Neutrophil (primary cell): ENCODE results near the gene ZSWIM6.

Source experiments
- H3K27ac ChIP-seq: fragments of 200-600 bp; sonication (generic); 2 replicates; pipeline ENCODE4 v1.5.1; 2016; ENCODE audit warnings: mild to moderate bottlenecking, moderate library complexity
- H3K27me3 ChIP-seq: fragments of 200-600 bp; sonication (generic); 2 replicates; pipeline ENCODE4 v1.6.0; 2016; ENCODE audit warnings: mild to moderate bottlenecking
- H3K36me3 ChIP-seq: fragments of 200-600 bp; sonication (generic); 2 replicates; pipeline ENCODE4 v1.5.1; 2017
- H3K4me1 ChIP-seq, 2 experiments: fragments of 200-600 bp in 1 of 2; sonication (generic) in 1 of 2; 1 replicate in 1 of 2; 2 replicates in 1 of 2; pipeline versions ENCODE4 v1.5.1 to v1.6.1; 2013 to 2016; ENCODE audit warnings: low read depth in 1 of 2, low read length in 1 of 2, mild to moderate bottlenecking in 1 of 2, moderate library complexity in 1 of 2; ENCODE audit not compliant: control insufficient read depth in 1 of 2, insufficient read depth in 1 of 2
- H3K4me3 ChIP-seq, 2 experiments: fragments of 200-600 bp in 1 of 2; sonication (generic) in 1 of 2; 1 replicate in 1 of 2; 2 replicates in 1 of 2; pipeline ENCODE4 v1.5.1; 2013 to 2016; ENCODE audit warnings: low read depth in 1 of 2, low read length in 1 of 2, mild to moderate bottlenecking in 1 of 2, moderate library complexity in 1 of 2
- H3K9me3 ChIP-seq: fragments of 200-600 bp; sonication (generic); 2 replicates; pipeline ENCODE4 v1.5.1; 2016
- TF ChIP-seq, protein P1 (sequence below): fragments of 200-600 bp; sonication (generic); IDR thresholded peaks from 2 replicates; pipeline ENCODE4 v1.5.1; 2016; ENCODE audit warnings: antibody characterized with exemption

ZSWIM6 gene

DNA sequence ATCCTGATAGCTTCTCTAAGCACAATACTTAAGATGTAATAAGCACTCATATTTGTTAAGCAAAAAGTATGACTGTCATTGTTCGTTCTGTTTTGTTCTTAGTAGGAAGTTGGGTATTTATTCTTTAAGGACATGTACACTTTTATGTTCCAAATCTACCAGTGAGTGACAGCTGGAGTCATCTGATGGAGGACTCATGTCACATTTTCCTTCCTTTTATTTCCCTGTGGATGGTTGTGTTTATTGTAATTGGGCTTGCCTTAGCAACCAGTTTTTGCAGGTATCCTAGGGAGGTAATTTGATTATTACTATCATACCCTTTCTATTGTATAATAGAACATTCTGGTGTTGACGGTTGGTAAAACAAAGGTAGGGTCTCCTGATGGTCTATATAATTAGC is 145.7 kb downstream of the ZSWIM6 start:
- H3K27ac ChIP-seq: no peak overlapping the region
- TF ChIP-seq, protein P1, sequence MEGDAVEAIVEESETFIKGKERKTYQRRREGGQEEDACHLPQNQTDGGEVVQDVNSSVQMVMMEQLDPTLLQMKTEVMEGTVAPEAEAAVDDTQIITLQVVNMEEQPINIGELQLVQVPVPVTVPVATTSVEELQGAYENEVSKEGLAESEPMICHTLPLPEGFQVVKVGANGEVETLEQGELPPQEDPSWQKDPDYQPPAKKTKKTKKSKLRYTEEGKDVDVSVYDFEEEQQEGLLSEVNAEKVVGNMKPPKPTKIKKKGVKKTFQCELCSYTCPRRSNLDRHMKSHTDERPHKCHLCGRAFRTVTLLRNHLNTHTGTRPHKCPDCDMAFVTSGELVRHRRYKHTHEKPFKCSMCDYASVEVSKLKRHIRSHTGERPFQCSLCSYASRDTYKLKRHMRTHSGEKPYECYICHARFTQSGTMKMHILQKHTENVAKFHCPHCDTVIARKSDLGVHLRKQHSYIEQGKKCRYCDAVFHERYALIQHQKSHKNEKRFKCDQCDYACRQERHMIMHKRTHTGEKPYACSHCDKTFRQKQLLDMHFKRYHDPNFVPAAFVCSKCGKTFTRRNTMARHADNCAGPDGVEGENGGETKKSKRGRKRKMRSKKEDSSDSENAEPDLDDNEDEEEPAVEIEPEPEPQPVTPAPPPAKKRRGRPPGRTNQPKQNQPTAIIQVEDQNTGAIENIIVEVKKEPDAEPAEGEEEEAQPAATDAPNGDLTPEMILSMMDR: no peak
- H3K9me3 ChIP-seq: no peaks in the 10 kb centered on the region
- H3K27me3 ChIP-seq: no peaks in the 10 kb centered on the region
- no peaks in the 10 kb centered on the region for H3K36me3 ChIP-seq
- H3K4me1 ChIP-seq: no peaks in the 10 kb centered on the region
- H3K4me3 ChIP-seq: no peak overlapping the region

DNA sequence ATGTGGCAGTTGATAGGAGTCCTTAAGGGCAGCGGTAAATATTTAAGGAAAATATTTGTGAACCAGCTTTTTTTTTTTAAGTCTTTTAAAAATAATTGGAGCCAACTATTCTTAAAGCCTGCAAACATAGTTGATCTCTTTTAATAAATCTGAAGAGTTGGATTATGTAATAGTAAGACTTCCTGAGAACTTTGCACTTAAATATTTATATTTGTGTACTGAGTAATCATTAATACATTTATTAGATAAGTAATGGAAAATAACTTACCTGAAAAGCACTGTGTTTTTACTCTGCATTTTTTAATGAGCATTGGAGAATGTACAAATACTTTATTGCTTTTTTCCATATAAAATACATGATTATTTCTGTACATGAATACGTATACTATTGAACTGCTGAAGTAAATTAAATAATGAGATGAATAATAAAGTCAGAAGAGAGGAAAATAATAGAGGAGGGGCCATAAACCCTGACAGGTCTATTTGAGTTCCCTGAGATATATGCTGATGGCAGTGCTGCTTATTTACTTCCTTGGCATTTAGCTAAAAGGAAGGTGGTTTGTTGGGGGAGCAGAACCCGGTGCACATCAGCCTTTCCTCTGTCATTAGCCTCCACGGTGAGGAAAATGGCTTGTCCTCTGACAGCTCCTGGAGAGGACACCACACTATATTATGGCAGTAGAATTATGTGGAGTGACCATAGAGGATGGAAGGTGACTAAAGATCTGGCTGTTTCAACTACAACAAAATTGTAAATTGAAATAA is 148.0 kb downstream of the ZSWIM6 start:
- TF ChIP-seq, protein P1: no peak

DNA sequence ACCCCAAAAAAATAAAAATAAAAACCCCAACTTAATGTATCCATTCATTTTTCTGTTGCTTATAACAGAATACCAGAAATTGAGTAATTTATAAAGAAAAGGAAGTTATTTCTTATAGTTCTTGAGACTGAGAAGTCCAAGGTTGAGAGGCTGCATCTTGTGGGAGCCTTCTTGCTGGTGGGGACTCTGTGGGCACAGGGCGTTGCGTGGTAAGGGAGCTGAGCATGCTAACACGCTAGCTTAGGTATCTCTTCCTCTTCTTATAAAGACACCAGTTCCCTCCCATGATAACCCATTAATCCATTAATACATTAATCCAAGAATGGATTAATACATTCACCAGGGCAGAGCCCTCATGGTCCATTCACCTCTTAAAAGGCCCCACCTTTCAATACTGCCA is 150.9 kb downstream of the ZSWIM6 start:
- H3K4me1 ChIP-seq: no peaks in the 10 kb centered on the region
- TF ChIP-seq, protein P1: no peak
- H3K36me3 ChIP-seq: no peaks in the 10 kb centered on the region
- H3K27ac ChIP-seq: no peak overlapping the region
- H3K4me3 ChIP-seq: no peak overlapping the region
- H3K27me3 ChIP-seq: no peaks in the 10 kb centered on the region
- H3K9me3 ChIP-seq: no peaks in the 10 kb centered on the region

More for the DNA sequence above, 148.0 kb downstream of the ZSWIM6 start:
- Histone ChIP-seq H3K36me3 (no peaks in the 10 kb centered on the region), H3K4me1 (no peaks in the 10 kb centered on the region), H3K9me3 (no peaks in the 10 kb centered on the region), H3K27me3 (no peaks in the 10 kb centered on the region), H3K4me3 (no peak overlapping the region), H3K27ac (no peak overlapping the region)

DNA sequence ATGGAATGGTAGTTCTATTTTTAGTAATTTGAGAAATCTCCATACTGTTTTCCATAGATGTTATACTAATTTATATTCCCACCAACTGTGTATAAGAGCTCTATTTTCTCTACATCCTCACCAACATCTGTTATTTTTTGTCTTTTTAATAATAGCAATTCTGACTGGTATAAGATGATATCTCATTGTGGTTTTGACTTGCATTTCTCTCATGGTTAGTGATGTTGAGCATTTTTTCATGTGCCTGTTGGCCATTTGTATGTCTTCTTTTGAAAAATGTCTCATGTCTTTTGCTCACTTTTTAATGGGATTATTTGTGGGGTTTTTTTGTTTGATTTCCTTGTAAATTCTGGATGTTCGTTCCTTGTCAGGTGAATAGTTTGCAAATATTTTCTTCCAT is 154.4 kb downstream of the ZSWIM6 start:
- TF ChIP-seq, protein P1: no peak
- Histone ChIP-seq H3K27ac (no peak overlapping the region), H3K9me3 (no peaks in the 10 kb centered on the region), H3K27me3 (no peaks in the 10 kb centered on the region), H3K36me3 (no peaks in the 10 kb centered on the region), H3K4me3 (no peak overlapping the region), H3K4me1 (no peaks in the 10 kb centered on the region)

DNA sequence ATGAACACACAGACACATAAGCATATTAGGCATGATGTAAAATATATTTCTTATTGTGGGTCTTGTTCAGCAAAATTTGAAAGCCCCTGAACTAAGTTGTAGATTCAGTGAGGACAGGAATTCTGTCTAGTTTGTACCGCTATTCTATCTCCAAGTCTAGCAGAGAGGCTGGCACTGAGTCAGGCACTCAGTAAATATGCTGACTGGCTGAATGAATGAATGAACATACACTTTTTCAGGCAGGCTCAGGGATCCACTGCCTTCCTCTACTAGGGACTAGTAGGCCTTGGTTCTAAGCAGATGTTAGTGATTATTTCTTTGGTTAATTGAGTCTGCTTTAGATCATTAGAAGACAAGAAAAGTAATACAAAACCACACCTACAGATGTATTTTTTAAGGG is 157.5 kb downstream of the ZSWIM6 start:
- Histone ChIP-seq H3K36me3 (peaks cover 6% of the 10 kb centered on the region), H3K27me3 (no peaks in the 10 kb centered on the region), H3K4me3 (no peak overlapping the region), H3K9me3 (no peaks in the 10 kb centered on the region), H3K27ac (no peak overlapping the region), H3K4me1 (no peaks in the 10 kb centered on the region)
- TF ChIP-seq, protein P1: no peak
